ENCODE measurements around the gene XYLT1.

GRCh38 chr16:17380613-17381012, 90.1 kb downstream of the XYLT1 start:
- TF ChIP-seq, protein P1, sequence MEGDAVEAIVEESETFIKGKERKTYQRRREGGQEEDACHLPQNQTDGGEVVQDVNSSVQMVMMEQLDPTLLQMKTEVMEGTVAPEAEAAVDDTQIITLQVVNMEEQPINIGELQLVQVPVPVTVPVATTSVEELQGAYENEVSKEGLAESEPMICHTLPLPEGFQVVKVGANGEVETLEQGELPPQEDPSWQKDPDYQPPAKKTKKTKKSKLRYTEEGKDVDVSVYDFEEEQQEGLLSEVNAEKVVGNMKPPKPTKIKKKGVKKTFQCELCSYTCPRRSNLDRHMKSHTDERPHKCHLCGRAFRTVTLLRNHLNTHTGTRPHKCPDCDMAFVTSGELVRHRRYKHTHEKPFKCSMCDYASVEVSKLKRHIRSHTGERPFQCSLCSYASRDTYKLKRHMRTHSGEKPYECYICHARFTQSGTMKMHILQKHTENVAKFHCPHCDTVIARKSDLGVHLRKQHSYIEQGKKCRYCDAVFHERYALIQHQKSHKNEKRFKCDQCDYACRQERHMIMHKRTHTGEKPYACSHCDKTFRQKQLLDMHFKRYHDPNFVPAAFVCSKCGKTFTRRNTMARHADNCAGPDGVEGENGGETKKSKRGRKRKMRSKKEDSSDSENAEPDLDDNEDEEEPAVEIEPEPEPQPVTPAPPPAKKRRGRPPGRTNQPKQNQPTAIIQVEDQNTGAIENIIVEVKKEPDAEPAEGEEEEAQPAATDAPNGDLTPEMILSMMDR (IDR thresholded peaks at IDR 0.05; ENCODE audit: low read depth, low read length): no peak
- no peak for TF ChIP-seq EZH2phosphoT487 (IDR thresholded peaks at IDR 0.05; ENCODE audit: low read depth)

Data from OCI-LY3 (cell line).